Hematopoietic multipotent progenitor cell (in vitro differentiated cells): ENCODE measurements around the gene CAPN2. TPM values are rescaled to one million over a fixed set of nuclear protein-coding genes. Genes with fewer than 3 reads are reported as not detected.
"Not testable (repeated sequence)": the region's sequence is repeated elsewhere in the genome, so short reads cannot be mapped to it uniquely, and the experiment has no call there.

Source experiments
- DNase-seq, 3 donors: peaks; one replicate each; pipeline ENCODE4 v3.0.0-alpha.2; 2011 to 2015; ENCODE audit warnings: low read depth in 2 of 3, low spot score in 2 of 3
- total RNA-seq: library from RNA; depleted of rRNA; stranded (reverse); fragments of >200 nt; gene quantifications from one replicate; pipeline ENCODE4 v1.2.3, GENCODE V29; 2012

CAPN2 gene
- total RNA-seq, 1 donor: 38.5 TPM

- DNase-seq: no peak
These were observed 64.6 kb downstream of the CAPN2 start for GRCh38 chr1:223776826-223777454.

GRCh38 chr1:223780318-223780717 lies 68.0 kb downstream of the CAPN2 start:
- DNase-seq: no peak

- no peak for DNase-seq
These were observed 68.6 kb downstream of the CAPN2 start for GRCh38 chr1:223780949-223781348.

- no peak for DNase-seq
These were observed 71.3 kb downstream of the CAPN2 start for GRCh38 chr1:223783676-223784075.

GRCh38 chr1:223784541-223784940 lies 72.2 kb downstream of the CAPN2 start:
- no peak for DNase-seq

- no peak for DNase-seq
These were observed 73.5 kb downstream of the CAPN2 start for GRCh38 chr1:223785808-223786207.

- no peak for DNase-seq
These were observed 76.5 kb downstream of the CAPN2 start for GRCh38 chr1:223788746-223789415.

GRCh38 chr1:223792046-223792445 lies 79.7 kb downstream of the CAPN2 start:
- no peak for DNase-seq

GRCh38 chr1:223793716-223794115 lies 81.4 kb downstream of the CAPN2 start:
- DNase-seq: no peak

- no peak for DNase-seq
These were observed 82.0 kb downstream of the CAPN2 start for GRCh38 chr1:223794136-223794880.

GRCh38 chr1:223796210-223796609 lies 83.9 kb downstream of the CAPN2 start:
- no peak for DNase-seq

- DNase-seq: no peak
These were observed 89.7 kb downstream of the CAPN2 start for GRCh38 chr1:223802032-223802431.

GRCh38 chr1:223802602-223803001 lies 90.3 kb downstream of the CAPN2 start:
- no peak for DNase-seq

- no peak for DNase-seq
These were observed 90.9 kb downstream of the CAPN2 start for GRCh38 chr1:223803211-223803610.

GRCh38 chr1:223809905-223810304 lies 97.6 kb downstream of the CAPN2 start:
- DNase-seq: not testable (repeated sequence)

- no peak for DNase-seq
These were observed 98.2 kb downstream of the CAPN2 start for GRCh38 chr1:223810586-223810985.

- peak in 2 of 3 donors; percentile 36 to 78 for DNase-seq
These were observed 99.3 kb downstream of the CAPN2 start for GRCh38 chr1:223811634-223812101.

- no peak for DNase-seq
These were observed 101.3 kb downstream of the CAPN2 start for GRCh38 chr1:223813645-223814044.

GRCh38 chr1:223815020-223815853 lies 102.9 kb downstream of the CAPN2 start:
- no peak for DNase-seq

- DNase-seq: no peak
These were observed 103.5 kb downstream of the CAPN2 start for GRCh38 chr1:223815865-223816264.

GRCh38 chr1:223817265-223817664 lies 104.9 kb downstream of the CAPN2 start:
- DNase-seq: not testable (repeated sequence)
